IMR-90 (cell line): ENCODE data around the gene SRGN. TPM values are rescaled to one million over a fixed set of nuclear protein-coding genes. Genes with fewer than 3 reads are reported as not detected.

Experiments used
- ATAC-seq: fragments of 200-7000 bp; cut with Tn5 transposase; 2 replicates; pipeline ENCODE4 v1.9.1; 2020; ENCODE audit warnings: low read depth, mild to moderate bottlenecking, moderate library complexity
- BruUV-seq: library from RNA; stranded (reverse); fragments of 400-500 nt; replicated peaks from 2 replicates; lab custom pipeline; 2021; lab: Mats Ljungman, UMichigan
- CTCF ChIA-PET: fragments of 300-600 bp; formaldehyde crosslinking; extraction: SDS; loops from one replicate; lab custom pipeline; 2021; ENCODE audit warnings: antibody characterized with exemption; lab: Yijun Ruan, JAX
- POLR2A ChIA-PET: fragments of 300-600 bp; sonication (Branson Sonifier 250); formaldehyde crosslinking; loops from one replicate; lab custom pipeline; 2022; ENCODE audit warnings: antibody characterized with exemption; ENCODE audit not compliant: unreplicated experiment; lab: Charles Lee
- DNase-seq: peaks from one replicate; pipeline ENCODE4 v3.0.0; 2013
- H2AFZ ChIP-seq: replicated peaks from 2 replicates; pipeline ENCODE3; 2013; ENCODE audit warnings: low read length, mild to moderate bottlenecking; ENCODE audit not compliant: poor library complexity
- H2AK5ac ChIP-seq: 2 replicates; pipeline ENCODE4 v1.6.1; 2013; ENCODE audit warnings: low read depth, low read length, inconsistent platforms
- H2AK9ac ChIP-seq: replicated peaks from 2 replicates; pipeline ENCODE3; 2013; ENCODE audit warnings: mild to moderate bottlenecking, low read depth, low read length, moderate library complexity; ENCODE audit not compliant: poor library complexity
- H2BK120ac ChIP-seq: 2 replicates; pipeline ENCODE4 v1.6.1; 2013; ENCODE audit warnings: low read depth, low read length, inconsistent platforms
- H2BK15ac ChIP-seq: 3 replicates; pipeline ENCODE4 v1.6.1; 2013; ENCODE audit warnings: low read depth, low read length, inconsistent platforms
- H2BK20ac ChIP-seq: 2 replicates; pipeline ENCODE4 v1.6.1; 2013; ENCODE audit warnings: low read depth, mild to moderate bottlenecking, inconsistent platforms, low read length, moderate library complexity
- H2BK5ac ChIP-seq: 2 replicates; pipeline ENCODE4 v1.6.1; 2013; ENCODE audit warnings: mild to moderate bottlenecking, low read depth, low read length, inconsistent platforms; ENCODE audit not compliant: poor library complexity, severe bottlenecking
- H3K14ac ChIP-seq: replicated peaks from 2 replicates; pipeline ENCODE4 v1.6.1; 2013; ENCODE audit warnings: low read depth, low read length, inconsistent platforms
- H3K18ac ChIP-seq: 2 replicates; pipeline ENCODE4 v1.6.1; 2013; ENCODE audit warnings: low read depth, low read length, control low read depth
- H3K23ac ChIP-seq: 2 replicates; pipeline ENCODE4 v1.6.1; 2013; ENCODE audit warnings: low read depth, low read length, inconsistent platforms
- H3K27ac ChIP-seq: 2 replicates; pipeline ENCODE4 v1.5.1; 2013; ENCODE audit warnings: mild to moderate bottlenecking, control low read depth, low read length; ENCODE audit not compliant: insufficient read depth
- H3K27me3 ChIP-seq: 2 replicates; pipeline ENCODE4 v1.6.1; 2013; ENCODE audit warnings: low read length; ENCODE audit not compliant: control insufficient read depth, insufficient read depth
- H3K36me3 ChIP-seq: 2 replicates; pipeline ENCODE4 v1.6.1; 2013; ENCODE audit warnings: low read length, mixed read lengths; ENCODE audit not compliant: control insufficient read depth, insufficient read depth
- H3K4ac ChIP-seq: 2 replicates; pipeline ENCODE4 v1.6.1; 2013; ENCODE audit warnings: low read depth, low read length, inconsistent platforms
- H3K4me1 ChIP-seq: 2 replicates; pipeline ENCODE4 v1.6.1; 2013; ENCODE audit warnings: low read length, mixed read lengths; ENCODE audit not compliant: control insufficient read depth, insufficient read depth
- H3K4me2 ChIP-seq: 2 replicates; pipeline ENCODE4 v1.6.1; 2013; ENCODE audit warnings: low read depth, mild to moderate bottlenecking, control low read depth, low read length, moderate library complexity
- H3K4me3 ChIP-seq: 2 replicates; pipeline ENCODE4 v1.5.1; 2013; ENCODE audit warnings: low read depth, mild to moderate bottlenecking, control low read depth, low read length, moderate library complexity; ENCODE audit not compliant: insufficient read depth
- H3K56ac ChIP-seq: 2 replicates; pipeline ENCODE4 v1.6.1; 2013; ENCODE audit warnings: low read length, inconsistent platforms; ENCODE audit not compliant: insufficient read depth; ENCODE audit errors: extremely low read depth
- H3K79me1 ChIP-seq, 2 experiments: 2 replicates each; pipeline ENCODE4 v1.6.1; 2013; ENCODE audit warnings: low read length in 2 of 2, inconsistent platforms in 1 of 2, low read depth in 1 of 2
- H3K9ac ChIP-seq: 2 replicates; pipeline ENCODE4 v1.6.1; 2013; ENCODE audit warnings: low read depth, low read length, control low read depth
- H3K9me1 ChIP-seq: 2 replicates; pipeline ENCODE4 v1.6.1; 2013; ENCODE audit warnings: low read length, inconsistent platforms; ENCODE audit not compliant: insufficient read depth
- H3K9me3 ChIP-seq: 2 replicates; pipeline ENCODE4 v1.6.1; 2013; ENCODE audit warnings: low read length; ENCODE audit not compliant: control insufficient read depth, insufficient read depth
- H4K20me1 ChIP-seq: 2 replicates; pipeline ENCODE4 v1.6.1; 2013; ENCODE audit warnings: low read length, inconsistent platforms; ENCODE audit not compliant: insufficient read depth
- H4K5ac ChIP-seq: 2 replicates; pipeline ENCODE4 v1.6.1; 2013; ENCODE audit warnings: mild to moderate bottlenecking, low read depth, low read length, control low read depth
- H4K8ac ChIP-seq, 2 experiments: 2 replicates each; pipeline ENCODE4 v1.6.1; 2013; ENCODE audit warnings: low read depth in 2 of 2, low read length in 2 of 2, control low read depth in 1 of 2, inconsistent platforms in 1 of 2
- H4K91ac ChIP-seq: 2 replicates; pipeline ENCODE4 v1.6.1; 2013; ENCODE audit warnings: low read depth, low read length, inconsistent platforms; ENCODE audit not compliant: insufficient read depth
- MAFK ChIP-seq: IDR thresholded peaks from 2 replicates; pipeline ENCODE4 v1.6.1; 2012; ENCODE audit warnings: low read depth, low read length, improper control_type of control experiment
- MXI1 ChIP-seq: IDR thresholded peaks from 2 replicates; pipeline ENCODE4 v1.6.1; 2012; ENCODE audit warnings: low read depth, mild to moderate bottlenecking, low read length, moderate library complexity, borderline replicate concordance
- NFE2L2 ChIP-seq: fragments of 150-350 bp; IDR thresholded peaks from 2 replicates; pipeline ENCODE4 v1.6.1; 2016; ENCODE audit warnings: low read depth, mild to moderate bottlenecking, low read length
- POLR2A ChIP-seq: IDR thresholded peaks from 2 replicates; pipeline ENCODE4 v1.6.1; 2012; ENCODE audit warnings: mild to moderate bottlenecking, low read depth, low read length
- SMC3 ChIP-seq: fragments of 150-350 bp; IDR thresholded peaks from 2 replicates; pipeline ENCODE4 v1.6.1; 2016; ENCODE audit warnings: low read depth, mild to moderate bottlenecking, antibody characterized with exemption, low read length, moderate library complexity
- WGBS, 2 experiments: methylation state at CpG; one replicate each; pipeline versions ENCODE4 v1.1.5 to v1.1.7; 2013; ENCODE audit warnings: missing lambda C conversion rate in 2 of 2; ENCODE audit not compliant: insufficient read length in 1 of 2; ENCODE audit errors: extremely low coverage in 2 of 2; 5-methylcytosine and 5-hydroxymethylcytosine counted together
- dilution Hi-C: fragments of 300-500 bp; cut with HindIII; formaldehyde crosslinking; loops from one replicate; pipeline ENCODE4 v1.14.3; 2018; ENCODE audit warnings: low sequenced_read_pairs; ENCODE audit not compliant: unreplicated experiment
- in situ Hi-C: fragments of 300-500 bp; cut with MboI; formaldehyde crosslinking; loops from 3 replicates; pipeline ENCODE4 v1.14.3; 2019; ENCODE audit warnings: low sequenced_read_pairs, inconsistent platforms, mixed read lengths
- intact Hi-C: fragments of 100-400 bp; cut with micrococcal nuclease; formaldehyde crosslinking; loops from 2 replicates; pipeline ENCODE4 v1.10.0; 2022
- polyA plus RNA-seq, 3 experiments: library from polyadenylated mRNA; depleted of rRNA; stranded (reverse); fragments of >200 nt; gene quantifications; 2 replicates each; pipeline ENCODE4 v1.2.3, GENCODE V29; 2012; ENCODE audit warnings: low replicate concordance in 1 of 3
- total RNA-seq: library from RNA; depleted of rRNA; stranded (reverse); fragments of >200 nt; gene quantifications from 2 replicates; pipeline ENCODE4 v1.2.3, GENCODE V29; 2012
- TF ChIP-seq, protein P1 (sequence below): fragments of 150-350 bp; IDR thresholded peaks from 2 replicates; pipeline ENCODE4 v1.6.1; 2016; ENCODE audit warnings: low read depth, mild to moderate bottlenecking, low read length, moderate library complexity, borderline replicate concordance

SRGN gene
- total and polyA plus RNA-seq, 2 of the 4 experiments (the other 2 are of a cell fraction) = 33.3 to 41.4 TPM

GRCh38 chr10:69042417-69042816 is 45.5 kb upstream of the SRGN start:
- no peak for DNase-seq
- no peak overlapping the region for H3K4me3 ChIP-seq
- TF ChIP-seq MAFK = no peak
- no peak for TF ChIP-seq POLR2A
- TF ChIP-seq, protein P1, sequence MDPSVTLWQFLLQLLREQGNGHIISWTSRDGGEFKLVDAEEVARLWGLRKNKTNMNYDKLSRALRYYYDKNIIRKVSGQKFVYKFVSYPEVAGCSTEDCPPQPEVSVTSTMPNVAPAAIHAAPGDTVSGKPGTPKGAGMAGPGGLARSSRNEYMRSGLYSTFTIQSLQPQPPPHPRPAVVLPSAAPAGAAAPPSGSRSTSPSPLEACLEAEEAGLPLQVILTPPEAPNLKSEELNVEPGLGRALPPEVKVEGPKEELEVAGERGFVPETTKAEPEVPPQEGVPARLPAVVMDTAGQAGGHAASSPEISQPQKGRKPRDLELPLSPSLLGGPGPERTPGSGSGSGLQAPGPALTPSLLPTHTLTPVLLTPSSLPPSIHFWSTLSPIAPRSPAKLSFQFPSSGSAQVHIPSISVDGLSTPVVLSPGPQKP = no peak
- TF ChIP-seq SMC3 = no peak
- TF ChIP-seq MXI1 = no peak
- TF ChIP-seq NFE2L2 = no peak
- H3K23ac ChIP-seq = no peak overlapping the region
- ChIA-PET CTCF (no interaction called here), POLR2A (no interaction called here)
- no peak overlapping the region for H2BK15ac ChIP-seq
- H2BK120ac ChIP-seq = no peak overlapping the region
- H4K91ac ChIP-seq = no peak overlapping the region
- in situ Hi-C loops = no loop called here
- dilution Hi-C loops = no loop called here
- no peak overlapping the region for H3K4me2 ChIP-seq
- no peaks in the 10 kb centered on the region for H3K9me3 ChIP-seq
- no peak overlapping the region for H2AK5ac ChIP-seq
- H2AK9ac ChIP-seq = no peak overlapping the region
- H3K4ac ChIP-seq = no peak overlapping the region
- H3K18ac ChIP-seq = no peak overlapping the region
- no peaks in the 10 kb centered on the region for H3K79me1 ChIP-seq
- intact Hi-C loops = no loop called here
- no peak overlapping the region for H3K56ac ChIP-seq
- peaks cover 4% of the 10 kb centered on the region; the same call in 1 of the 2 replicates for H3K9me1 ChIP-seq
- no peak for ATAC-seq
- H3K36me3 ChIP-seq = no peaks in the 10 kb centered on the region
- no peak overlapping the region for H2BK5ac ChIP-seq
- H3K27me3 ChIP-seq = no peaks in the 10 kb centered on the region
- H4K8ac ChIP-seq = no peak overlapping the region
- WGBS, 2 experiments = 61% methylated on average over 3 of the region's 5 CpGs; no CpG with 5 or more reads in 1 of the 2 experiments
- H3K9ac ChIP-seq = no peak overlapping the region
- H3K14ac ChIP-seq = no peak overlapping the region
- H4K20me1 ChIP-seq = no peaks in the 10 kb centered on the region
- peaks cover 7% of the 10 kb centered on the region for H3K4me1 ChIP-seq
- no peak overlapping the region for H2AFZ ChIP-seq
- no peak overlapping the region for H3K27ac ChIP-seq
- no peak overlapping the region for H2BK20ac ChIP-seq
- no TSS peak for BruUV-seq
- no peak overlapping the region for H4K5ac ChIP-seq
